GM18520 (cell line): ENCODE results near the gene SLA2.
"Not testable (repeated sequence)": the region's sequence is repeated elsewhere in the genome, so short reads cannot be mapped to it uniquely, and the experiment has no call there.

Source experiments
- ATAC-seq: cut with Tn5 transposase; IDR thresholded peaks from one replicate; pipeline ENCODE4 v1.9.1; 2021; ENCODE audit not compliant: unreplicated experiment

Gene SLA2

DNA sequence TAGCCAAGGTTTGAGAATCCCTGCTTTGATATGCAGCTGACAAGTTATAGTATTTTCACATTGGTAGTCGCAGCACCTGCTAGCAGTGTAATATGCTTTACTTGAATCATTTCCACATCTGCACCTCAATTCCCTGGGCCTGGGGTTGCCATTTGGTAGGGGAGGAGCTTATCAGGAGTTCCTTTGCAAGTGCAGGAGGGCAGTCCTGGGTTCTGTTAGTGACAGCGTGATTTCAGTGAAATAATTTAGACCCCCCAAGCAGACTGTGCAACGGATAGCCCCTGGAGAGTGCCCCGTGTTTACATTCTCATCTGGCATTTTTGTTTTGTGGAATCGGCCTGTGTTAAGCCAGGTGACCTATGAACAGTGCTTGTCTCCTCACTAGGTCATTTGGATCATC is 34.4 kb downstream of the SLA2 start:
- ATAC-seq = no peak

DNA sequence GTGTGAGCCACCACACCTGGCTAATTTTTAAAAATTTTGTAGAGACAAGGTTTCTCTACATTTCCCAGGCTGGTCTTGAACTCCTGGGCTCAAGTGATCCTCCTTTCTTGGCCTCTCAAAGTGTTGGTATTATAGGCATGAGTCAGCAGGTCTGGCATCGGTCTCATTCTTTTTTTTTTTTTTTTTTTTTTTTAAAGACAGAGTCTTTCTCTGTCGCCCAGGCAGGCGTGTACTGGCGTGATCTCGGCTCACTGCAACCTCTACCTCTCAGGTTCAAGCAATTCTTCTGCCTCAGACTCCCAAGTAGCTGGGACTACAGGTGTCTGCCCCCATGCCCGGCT is 37.6 kb downstream of the SLA2 start:
- ATAC-seq = not testable (repeated sequence)

DNA sequence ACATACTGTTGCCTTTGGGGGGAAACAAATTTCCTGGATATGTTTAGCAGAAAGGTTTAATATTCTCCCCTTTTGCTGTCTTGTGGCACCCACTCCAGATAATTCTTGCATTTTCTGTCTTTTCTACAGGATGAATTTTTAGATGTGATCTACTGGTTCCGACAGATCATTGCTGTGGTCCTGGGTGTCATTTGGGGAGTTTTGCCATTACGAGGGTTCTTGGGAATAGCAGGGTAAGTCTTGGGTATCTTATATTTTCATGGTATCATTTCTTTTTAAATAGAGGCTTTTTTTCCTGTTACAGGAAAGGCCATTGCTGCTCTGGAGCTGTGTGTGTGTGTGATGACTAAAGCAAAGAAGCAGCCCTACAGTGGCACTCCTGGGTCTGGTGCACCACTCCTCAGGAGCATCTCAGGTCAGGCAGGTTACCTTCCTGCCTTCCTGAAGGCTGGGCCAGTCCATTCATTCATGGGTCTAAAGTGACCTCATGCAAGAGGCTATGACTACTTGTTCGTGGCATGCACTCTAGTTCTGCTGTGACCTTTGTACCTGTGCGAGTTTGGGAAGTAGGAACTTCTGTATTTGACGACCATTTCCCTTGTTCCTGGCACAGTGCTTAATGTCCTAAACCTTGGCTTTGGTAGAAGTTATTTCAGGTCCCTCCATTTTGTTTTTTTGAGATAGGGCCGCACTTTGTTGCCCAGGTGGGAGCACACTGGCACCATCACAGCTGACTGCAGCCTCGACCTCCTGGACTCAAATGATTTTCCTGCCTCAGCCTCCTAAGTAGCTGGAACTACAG is 38.2 kb downstream of the SLA2 start:
- no peak for ATAC-seq

DNA sequence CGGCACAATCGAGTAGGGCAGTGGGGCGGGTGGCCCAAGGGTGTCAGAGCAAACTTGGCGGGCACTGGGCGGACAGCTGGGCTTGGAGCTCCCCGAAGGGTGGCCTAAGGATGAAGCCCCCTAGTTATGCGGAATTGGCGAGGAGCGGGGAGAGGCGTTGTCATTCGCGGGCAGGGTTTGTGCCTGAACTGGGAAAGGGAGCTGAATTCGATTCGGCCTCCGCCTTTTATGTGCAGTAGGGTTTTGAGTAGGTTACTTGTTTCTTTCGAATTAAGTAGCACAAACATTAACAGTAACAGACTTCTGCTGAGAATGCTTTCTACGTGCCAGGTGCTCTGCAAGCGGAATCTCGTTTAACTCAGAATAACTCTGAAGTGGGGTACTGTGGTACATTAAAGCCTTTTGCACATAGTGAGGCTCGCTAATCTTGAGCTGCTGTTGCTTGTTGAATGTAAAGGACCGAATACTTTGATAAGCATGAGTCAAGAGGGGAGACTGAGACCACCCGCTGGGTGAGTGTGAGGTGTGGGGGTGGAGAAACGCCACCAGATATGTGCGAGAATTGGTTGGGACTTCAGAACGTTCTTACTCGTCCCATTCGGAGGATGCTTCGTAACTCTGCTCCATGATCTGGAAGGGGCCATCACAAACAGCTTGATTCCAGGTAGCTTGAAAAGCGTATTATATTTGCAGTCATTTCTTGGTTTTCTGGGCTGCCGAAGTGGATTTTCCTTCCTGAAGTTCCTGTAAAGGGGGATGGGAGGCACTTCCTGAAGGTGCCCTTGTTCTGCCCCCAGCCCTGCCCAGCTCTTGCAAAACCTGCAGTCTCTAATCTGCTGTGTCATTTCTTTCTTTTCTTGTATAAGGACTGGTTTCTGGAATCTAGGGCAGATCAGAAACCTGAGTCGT is 39.6 kb downstream of the SLA2 start:
- no peak for ATAC-seq

DNA sequence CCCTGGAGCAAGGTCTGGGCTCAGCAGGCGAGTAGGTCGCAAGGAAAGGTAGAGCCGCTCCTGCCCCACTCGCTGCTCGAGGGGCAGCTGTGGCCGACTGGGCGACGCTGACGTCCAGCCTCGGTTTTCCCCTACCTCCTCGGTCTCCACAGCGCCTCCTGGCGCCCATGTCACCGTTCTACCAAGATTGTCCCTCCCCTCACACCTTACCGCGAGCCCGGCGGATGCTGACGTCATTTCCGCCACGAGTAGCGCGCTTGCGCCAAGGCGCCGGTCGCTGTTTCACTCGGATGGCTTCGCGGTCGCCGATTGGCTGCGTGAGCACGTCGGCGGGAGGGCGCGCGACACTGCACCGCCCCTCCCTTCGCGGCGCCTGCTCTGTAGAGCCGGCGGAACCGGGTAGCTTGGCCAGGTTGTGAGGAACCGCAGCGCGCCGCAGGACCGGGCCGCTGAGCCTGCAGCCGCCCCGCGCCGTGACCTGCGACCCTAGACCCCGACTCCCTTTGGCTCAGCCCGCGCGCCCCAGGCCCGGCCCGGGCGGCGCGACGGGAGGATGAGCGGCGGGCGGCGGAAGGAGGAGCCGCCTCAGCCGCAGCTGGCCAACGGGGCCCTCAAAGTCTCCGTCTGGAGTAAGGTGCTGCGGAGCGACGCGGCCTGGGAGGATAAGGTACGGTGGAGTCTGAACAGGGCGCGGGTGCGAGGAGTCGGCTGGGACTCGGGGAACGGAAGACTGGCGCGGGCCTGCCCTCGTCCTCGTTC is 40.4 kb downstream of the SLA2 start, which contains the start of gene RAB5IF:
Gene RAB5IF (plus strand): TSS at position 381 of the 759 bp plus-strand sequence. CDS start 173 bp downstream, at position 554.
- peak; percentile 83 for ATAC-seq

DNA sequence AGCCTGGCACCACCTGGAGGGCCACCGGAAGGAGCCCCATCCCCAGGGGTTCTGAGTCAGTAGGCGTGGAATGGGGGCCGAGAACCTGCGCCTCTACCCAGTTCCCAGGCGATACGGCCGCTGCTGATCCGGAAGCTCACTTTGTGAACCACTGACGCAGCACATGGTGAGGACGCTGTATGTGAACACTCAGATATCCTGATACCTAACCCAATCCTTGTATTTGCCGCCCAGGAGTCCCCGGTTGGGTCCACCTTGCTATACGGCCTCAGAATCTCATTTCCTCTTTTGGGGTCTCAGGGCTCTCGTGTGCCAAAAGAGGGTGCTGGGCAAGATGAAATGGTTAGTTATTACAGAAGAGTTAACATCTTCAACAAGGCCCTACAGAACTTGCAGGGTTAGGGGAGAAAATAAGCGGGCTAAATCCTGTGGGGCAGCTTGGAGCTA is 41.0 kb downstream of the SLA2 start:
- peak; percentile 11 for ATAC-seq

DNA sequence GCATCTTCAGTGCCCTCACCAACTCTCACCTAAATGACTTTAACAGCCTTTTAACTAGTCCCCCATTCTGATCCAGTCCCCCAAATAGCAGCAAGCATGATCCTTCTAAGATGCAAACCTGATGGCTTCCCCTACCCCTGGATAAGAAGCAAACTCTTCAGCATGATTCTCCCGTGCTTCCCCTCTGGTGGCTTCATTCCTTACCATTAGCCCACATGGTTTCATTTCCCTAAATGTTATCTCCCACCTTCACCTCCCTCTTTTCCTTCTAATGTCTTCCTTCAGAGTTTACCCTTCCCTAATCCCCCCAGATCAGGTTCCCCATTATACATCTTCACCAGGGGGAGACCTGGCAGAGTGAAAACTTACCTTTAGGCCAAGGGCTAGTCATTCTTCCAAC is 44.5 kb downstream of the SLA2 start:
- ATAC-seq = no peak

DNA sequence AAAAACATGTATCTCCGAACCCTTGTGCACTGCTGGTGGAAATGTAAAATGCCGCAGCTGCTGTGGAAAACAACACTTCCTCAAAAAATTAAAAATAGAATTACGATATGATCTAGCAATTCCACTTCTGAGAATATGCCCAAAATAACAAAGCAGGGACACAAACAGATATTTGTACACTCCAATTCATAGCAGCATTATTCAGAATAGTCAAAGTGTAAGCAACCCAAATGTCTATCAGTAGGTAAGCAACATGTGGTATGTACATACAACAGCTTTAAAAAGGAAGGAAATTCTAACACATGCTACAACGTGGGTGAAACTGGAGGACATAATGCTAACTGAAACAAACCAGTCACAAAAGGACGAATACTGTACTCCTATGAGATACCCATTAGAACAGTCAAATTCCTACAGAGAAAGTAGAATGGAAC is 46.1 kb downstream of the SLA2 start:
- ATAC-seq = no peak

DNA sequence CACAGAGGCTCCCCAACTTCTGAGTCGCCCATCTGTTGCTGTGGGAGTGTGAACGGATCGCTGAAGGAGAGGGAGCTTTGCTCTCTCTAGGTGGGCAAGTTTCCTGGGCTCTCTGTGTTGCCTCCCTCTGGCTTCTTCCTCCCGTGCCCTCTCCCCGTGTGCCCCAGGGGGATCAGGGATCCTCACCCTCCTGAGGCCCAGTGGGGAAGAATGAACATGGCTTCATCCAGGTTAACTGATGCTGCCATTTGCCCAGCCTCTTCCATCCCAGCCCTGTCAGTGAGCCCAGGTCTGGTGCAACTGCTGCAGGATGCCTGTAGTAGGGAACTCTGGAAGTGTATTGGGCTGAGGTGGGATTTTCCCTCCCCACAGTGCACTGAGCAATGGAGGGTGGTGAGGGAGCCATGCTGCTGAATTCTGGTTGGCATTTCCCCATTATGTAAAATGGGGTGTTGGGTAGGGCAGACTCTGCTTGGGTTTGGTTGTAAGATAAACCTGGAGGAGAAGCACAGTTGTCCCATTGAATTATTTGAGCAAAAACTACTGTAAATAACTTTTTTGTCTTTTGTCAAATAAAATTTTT is 52.6 kb downstream of the SLA2 start:
- ATAC-seq = no peak

DNA sequence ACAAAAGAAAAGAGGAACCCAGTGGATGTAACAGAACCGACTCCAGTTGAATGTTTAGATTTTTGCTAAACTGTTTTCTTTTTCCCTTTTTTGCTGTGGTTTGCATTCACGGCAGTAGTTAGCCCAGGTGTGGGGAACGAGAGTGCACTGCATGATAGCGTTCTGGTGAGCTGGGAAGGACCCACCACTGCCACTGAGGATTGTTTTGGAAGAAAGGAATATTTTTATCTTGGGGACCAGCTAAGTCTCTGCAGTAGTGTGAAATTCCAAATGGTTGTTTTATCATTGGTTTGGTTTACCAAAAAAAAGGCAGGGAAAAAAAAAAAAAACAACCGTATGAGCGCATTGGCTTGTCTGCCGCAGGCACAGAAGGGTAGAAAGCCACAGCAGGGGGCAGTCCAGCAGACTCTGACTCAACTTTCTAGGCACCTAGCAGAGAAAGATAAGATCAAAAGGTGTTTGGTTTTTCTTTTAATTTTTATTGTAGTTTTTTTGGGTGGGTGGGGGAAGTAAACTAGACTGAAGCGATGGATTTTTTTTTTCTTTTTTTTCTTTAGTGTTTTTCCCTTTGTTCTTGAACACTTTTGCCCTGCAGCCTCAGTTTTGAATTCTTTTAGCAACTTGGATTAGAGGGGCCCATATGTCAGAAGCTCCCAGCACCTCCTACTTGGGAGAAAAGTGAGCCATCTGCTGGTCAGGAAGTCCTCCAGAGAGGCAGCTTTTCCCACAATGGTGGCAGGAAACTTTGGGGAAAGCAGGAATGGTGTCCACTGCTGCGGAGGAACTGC is 53.9 kb downstream of the SLA2 start:
- ATAC-seq = no peak

DNA sequence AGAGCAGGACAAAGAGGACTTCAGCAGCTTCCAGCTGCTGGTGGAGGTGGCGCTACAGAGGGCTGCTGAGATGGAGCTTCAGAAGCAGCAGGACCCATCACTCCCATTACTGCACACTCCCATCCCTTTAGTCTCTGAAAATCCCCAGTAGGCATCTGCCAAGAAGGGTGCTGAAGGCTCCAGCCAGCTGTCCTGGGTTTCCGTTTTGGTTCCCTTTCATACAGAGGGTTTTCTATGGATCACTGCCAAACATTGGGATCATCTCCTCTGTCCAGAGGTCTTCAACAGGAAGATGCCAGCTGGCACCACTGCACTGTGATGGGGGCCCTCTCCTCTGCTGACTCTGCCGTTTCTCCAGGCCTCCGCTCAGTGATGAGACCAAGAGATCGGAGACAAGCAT is 54.7 kb downstream of the SLA2 start:
- ATAC-seq = no peak

DNA sequence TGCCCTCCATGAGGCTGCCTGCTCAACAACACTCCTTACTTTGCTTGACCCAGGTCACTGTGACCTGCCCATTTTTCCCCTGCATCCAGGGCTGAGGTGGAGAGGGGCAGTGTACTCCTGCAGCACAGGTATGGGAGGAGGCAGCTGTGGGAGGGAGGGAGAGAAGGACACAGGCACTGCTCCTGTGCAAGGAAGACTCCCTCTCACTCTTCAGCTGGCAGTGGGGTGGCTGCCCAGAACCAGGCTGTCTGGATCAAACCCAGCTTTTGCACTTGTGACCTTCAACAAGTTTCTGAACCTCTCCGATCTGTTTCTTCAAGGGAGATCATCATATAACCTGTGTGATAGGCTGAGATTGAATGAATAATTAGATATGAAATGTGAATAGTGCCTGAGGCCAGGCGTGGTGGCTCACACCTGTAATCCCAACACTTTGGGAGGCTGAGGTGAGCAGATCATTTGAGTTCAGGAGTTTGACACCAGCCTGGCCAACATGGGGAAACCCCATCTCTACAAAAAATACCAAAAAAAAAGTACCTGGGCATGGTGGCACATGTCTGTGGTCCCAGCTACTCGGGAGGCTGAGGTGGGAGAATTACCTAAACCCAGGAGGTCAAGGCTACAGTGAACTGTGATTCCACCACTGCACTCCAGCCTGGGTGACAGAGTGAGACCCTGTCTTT is 58.5 kb downstream of the SLA2 start:
- ATAC-seq = no peak

DNA sequence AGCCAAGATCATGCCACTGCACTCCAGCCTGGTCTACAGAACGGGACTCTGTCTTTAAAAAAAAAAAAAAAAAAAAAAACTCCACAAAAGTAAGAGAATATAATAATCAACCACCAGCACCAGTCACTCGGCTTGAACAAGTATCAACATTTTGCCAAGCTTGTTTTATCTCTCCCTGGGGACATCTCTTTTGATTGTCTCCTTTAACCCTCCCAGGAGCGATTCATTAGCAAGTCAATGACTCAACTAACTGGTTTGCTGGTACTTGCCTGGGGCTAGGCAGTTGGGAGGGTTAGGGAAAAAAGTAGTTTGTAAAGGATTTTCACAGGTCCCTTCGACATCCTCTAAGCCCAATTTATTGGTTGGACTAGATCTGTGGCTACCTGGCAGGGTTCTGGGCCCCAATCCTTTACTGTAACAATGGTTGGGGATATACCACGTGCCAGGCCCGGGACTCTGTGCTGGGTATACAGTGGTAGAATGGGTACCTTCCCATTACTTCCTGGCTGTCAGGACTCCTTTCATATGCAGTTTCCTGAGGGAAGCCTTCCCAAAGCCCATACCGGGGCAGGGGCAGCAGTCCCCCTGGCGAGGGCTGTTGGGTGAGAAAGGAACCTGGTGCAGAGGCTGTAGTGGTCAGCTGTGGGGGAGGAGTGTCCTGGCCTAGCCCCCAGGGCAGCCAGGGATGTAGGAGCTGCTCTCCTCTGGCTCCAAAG is 60.4 kb downstream of the SLA2 start:
- no peak for ATAC-seq

DNA sequence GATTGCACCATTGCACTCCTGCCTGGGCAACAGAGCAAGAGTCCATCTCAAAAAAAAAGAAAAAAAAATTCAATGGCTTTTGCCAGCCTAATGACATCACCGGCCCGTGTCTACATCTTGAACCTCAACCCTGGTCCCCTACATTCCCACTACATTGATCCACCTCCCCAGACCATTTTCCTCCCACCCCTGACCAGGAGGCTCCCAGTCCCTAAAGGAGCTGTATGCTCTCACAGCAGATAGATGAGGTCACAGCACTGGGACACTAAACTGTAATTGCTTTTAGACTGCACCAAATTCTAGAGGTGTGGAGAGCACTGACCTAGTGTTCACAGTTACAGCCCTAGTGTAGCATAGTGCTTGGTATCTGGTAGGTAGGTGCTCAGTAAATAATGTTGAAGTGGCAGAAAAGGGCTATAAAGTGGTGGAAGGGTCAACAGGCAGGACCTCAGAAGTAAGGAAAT is 61.9 kb downstream of the SLA2 start:
- ATAC-seq = no peak

DNA sequence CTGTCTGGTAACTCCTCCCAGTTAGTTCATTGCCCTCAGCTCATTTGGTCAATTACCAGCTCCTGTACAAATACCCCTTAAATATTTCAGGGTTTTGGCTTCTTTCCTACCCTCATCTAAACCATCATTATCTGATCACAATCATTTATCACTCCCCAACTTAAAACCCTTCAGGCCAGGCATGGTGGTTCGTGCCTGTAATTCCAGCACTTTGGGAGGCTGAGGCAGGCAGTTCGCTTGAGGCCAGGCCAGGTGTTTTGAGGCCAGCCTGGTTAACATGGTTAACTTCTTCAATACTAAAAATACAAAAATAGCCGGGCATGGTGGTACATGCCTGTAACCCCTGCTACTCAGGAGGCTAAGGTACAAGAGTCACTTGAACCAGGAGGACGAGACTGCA is 63.2 kb downstream of the SLA2 start:
- ATAC-seq = no peak

DNA sequence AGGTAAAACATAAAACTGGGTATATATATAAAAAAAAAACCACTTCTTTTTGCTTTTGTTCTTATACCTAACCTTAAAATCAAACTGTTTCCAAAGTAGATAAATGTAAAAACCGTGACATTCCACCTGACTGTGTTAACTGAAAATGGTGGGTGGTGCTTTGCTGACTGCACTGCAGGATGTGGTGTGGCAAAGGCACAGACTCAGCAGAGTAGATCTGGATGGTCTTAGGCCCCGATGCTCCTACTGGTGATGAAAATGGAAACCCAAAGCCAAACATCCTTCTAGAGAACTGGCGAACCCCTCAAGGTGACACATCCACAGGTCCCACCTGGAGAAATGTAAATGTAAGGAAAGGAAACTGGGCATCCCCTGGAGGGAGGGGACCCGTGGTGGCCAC is 63.7 kb downstream of the SLA2 start:
- no peak for ATAC-seq

DNA sequence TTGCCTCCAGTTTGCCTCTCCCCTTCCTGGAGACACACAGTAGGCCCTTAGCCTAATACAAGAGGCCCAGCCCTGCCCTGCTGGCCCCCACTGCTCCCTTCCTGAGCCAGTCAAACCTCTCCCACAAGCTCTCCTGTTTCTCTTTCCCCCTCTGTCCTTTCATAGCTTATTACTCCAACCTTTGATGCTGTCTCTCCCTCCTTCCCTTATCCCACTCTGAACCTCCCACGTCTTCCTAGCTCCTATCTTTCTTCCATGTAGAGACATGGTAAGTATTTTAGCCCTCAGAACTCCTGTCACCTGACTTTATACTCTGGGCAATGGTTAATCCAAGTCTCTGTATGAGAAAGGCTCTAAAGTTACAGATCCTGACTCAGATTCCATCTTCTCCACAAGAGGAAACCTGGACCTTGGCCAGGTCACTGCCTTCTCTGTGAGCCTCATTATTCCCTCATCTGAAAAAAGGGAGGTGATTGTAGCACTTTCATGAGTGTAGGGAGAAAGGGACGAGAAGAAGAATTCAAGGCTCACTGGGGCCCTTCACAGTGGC is 65.9 kb downstream of the SLA2 start:
- ATAC-seq = no peak

DNA sequence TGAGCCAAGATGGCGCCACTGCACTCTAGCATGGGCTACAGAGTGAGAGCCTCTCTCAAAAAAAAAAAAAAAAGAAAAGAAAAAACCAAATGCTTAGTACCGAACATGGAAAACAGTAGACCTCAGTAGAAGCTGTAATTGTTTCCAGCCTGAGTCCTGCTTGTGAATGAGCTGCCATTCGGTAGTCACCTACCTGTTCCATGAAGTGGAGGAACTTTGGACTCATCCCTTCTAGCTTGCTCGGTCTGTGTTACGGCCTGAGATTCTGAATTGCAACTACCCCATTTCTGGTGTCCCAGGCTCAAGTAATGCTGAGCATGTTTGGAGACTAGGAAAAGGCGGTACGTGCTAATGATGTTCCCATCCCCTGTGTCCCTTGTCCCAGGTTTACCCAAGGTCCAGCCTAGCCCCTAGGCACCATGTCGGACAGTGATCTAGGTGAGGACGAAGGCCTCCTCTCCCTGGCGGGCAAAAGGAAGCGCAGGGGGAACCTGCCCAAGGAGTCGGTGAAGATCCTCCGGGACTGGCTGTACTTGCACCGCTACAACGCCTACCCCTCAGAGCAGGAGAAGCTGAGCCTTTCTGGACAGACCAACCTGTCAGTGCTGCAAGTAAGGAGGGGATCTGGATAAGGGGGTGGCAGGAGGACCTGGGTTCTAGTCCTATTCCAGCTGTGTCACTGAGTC is 67.5 kb downstream of the SLA2 start:
- ATAC-seq = no peak
